NCI-H2196 treated with DMSO at 0.1 percent for 48 hours (cell line): ENCODE data around the gene FAS.
"Not testable (repeated sequence)": the region's sequence is repeated elsewhere in the genome, so short reads cannot be mapped to it uniquely, and the experiment has no call there.

Source experiments
- DNase-seq: peaks from one replicate; lab custom pipeline; 2025; ENCODE audit not compliant: unreplicated experiment; lab: John Stamatoyannopoulos, UW

FAS gene

GRCh38 chr10:88992921-88993524, 2.4 kb downstream of the FAS start:
- no peak for DNase-seq

- DNase-seq: no peak
Measured at GRCh38 chr10:88994019-88994418, 3.4 kb downstream of the FAS start.

GRCh38 chr10:88995156-88995876, 4.7 kb downstream of the FAS start:
- no peak for DNase-seq

GRCh38 chr10:88996927-88997326, 6.3 kb downstream of the FAS start:
- no peak for DNase-seq

GRCh38 chr10:88999625-89000024, 9.0 kb downstream of the FAS start:
- DNase-seq: no peak

GRCh38 chr10:89001024-89001728, 10.6 kb downstream of the FAS start:
- DNase-seq: no peak

GRCh38 chr10:89001729-89002072, 11.1 kb downstream of the FAS start:
- DNase-seq: no peak

- DNase-seq: no peak
Measured at GRCh38 chr10:89002226-89002978, 11.8 kb downstream of the FAS start.

GRCh38 chr10:89003344-89003743, 12.7 kb downstream of the FAS start:
- no peak for DNase-seq

- DNase-seq: no peak
Measured at GRCh38 chr10:89007129-89007893, 16.7 kb downstream of the FAS start.

- not testable (repeated sequence) for DNase-seq
Measured at GRCh38 chr10:89018700-89019346, 28.2 kb downstream of the FAS start.

- DNase-seq: no peak
Measured at GRCh38 chr10:89019569-89020327, 29.1 kb downstream of the FAS start.

- DNase-seq: not testable (repeated sequence)
Measured at GRCh38 chr10:89021526-89021925, 30.9 kb downstream of the FAS start.

- DNase-seq: no peak
Measured at GRCh38 chr10:89022734-89023133, 32.1 kb downstream of the FAS start.

GRCh38 chr10:89025453-89025852, 34.9 kb downstream of the FAS start:
- DNase-seq: no peak

GRCh38 chr10:89029181-89029580, 38.6 kb downstream of the FAS start:
- no peak for DNase-seq

GRCh38 chr10:89029785-89030437, 39.3 kb downstream of the FAS start:
- DNase-seq: peak; percentile 41

- DNase-seq: no peak
Measured at GRCh38 chr10:89030791-89031190, 40.2 kb downstream of the FAS start.
